Lower leg skin (tissue), 3 donors: ENCODE results near the gene CLK2.

ENCODE experiments used
- CTCF ChIP-seq, 3 donors: fragments of 450-650 bp; IDR thresholded peaks; one replicate each; pipeline ENCODE4 v1.5.1; 2016; ENCODE audit warnings: antibody characterized with exemption in 3 of 3, mild to moderate bottlenecking in 3 of 3, moderate library complexity in 2 of 3
- POLR2A ChIP-seq, 2 donors: fragments of 450-650 bp; IDR thresholded peaks; one replicate each; pipeline ENCODE4 v1.6.1; 2016 to 2017; ENCODE audit warnings: antibody characterized with exemption in 2 of 2, mild to moderate bottlenecking in 1 of 2, moderate library complexity in 1 of 2

GRCh38 chr1:155296661-155297060, 23.4 kb upstream of the CLK2 start:
- TF ChIP-seq CTCF (IDR thresholded peaks at IDR 0.05) (no peak), POLR2A (IDR thresholded peaks at IDR 0.05) (no peak)
